HG03439 (cell line): ENCODE data around the gene TPPP2.

ENCODE experiments used
- ATAC-seq: cut with Tn5 transposase; IDR thresholded peaks from one replicate; pipeline ENCODE4 v1.9.1; 2021; ENCODE audit warnings: mild to moderate bottlenecking, moderate library complexity; ENCODE audit not compliant: unreplicated experiment

The TPPP2 gene

GRCh38 chr14:21074398-21075272 lies 44.6 kb downstream of the TPPP2 start:
- no peak for ATAC-seq

- no peak for ATAC-seq
These were observed 45.9 kb downstream of the TPPP2 start for GRCh38 chr14:21075719-21076437.

GRCh38 chr14:21077672-21078071 lies 47.7 kb downstream of the TPPP2 start:
- ATAC-seq: no peak

- no peak for ATAC-seq
These were observed 48.3 kb downstream of the TPPP2 start for GRCh38 chr14:21078287-21078686.

GRCh38 chr14:21078726-21079125 lies 48.7 kb downstream of the TPPP2 start:
- ATAC-seq: no peak

GRCh38 chr14:21081521-21082142 lies 51.6 kb downstream of the TPPP2 start:
- ATAC-seq: no peak
